NCI-H1417 treated with DMSO at 0.1 percent for 48 hours (cell line): ENCODE results near the gene CNDP1.
"Not testable (repeated sequence)": the region's sequence is repeated elsewhere in the genome, so short reads cannot be mapped to it uniquely, and the experiment has no call there.

Experiments used
- DNase-seq: peaks from one replicate; lab custom pipeline; 2025; lab: John Stamatoyannopoulos, UW

Gene CNDP1

DNA sequence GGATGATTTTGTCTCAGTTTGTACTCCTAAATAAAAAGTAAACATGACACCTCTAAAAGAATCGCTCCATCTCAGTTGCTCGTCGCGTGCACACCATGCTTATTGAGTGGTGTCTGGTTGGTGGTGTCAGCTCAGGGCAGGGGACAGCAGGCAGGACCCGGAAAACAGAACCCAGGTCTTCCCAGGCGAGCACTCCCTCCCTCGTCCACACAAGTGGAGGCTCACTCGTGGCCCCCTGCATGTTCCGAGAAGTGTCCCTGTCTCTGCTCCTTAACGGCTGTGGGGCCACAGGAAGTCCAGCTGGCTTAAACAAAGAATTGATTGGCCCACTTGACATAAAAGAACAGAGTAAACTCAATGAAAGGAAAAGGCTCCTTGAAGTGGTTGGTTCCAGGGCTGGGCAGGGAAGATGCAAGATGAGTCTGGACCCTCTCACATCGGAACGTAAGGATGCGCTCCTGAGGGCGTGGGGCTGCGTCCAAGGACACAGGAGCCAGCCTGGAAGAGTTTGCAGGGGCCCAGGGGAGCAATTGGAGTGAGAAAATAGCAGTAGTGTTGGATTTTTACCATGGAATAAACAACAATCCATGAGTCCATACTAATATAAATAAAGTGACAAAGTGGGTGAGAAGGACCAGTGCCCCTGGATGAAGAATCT lies 13.1 kb upstream of the CNDP1 start:
- DNase-seq = no peak

DNA sequence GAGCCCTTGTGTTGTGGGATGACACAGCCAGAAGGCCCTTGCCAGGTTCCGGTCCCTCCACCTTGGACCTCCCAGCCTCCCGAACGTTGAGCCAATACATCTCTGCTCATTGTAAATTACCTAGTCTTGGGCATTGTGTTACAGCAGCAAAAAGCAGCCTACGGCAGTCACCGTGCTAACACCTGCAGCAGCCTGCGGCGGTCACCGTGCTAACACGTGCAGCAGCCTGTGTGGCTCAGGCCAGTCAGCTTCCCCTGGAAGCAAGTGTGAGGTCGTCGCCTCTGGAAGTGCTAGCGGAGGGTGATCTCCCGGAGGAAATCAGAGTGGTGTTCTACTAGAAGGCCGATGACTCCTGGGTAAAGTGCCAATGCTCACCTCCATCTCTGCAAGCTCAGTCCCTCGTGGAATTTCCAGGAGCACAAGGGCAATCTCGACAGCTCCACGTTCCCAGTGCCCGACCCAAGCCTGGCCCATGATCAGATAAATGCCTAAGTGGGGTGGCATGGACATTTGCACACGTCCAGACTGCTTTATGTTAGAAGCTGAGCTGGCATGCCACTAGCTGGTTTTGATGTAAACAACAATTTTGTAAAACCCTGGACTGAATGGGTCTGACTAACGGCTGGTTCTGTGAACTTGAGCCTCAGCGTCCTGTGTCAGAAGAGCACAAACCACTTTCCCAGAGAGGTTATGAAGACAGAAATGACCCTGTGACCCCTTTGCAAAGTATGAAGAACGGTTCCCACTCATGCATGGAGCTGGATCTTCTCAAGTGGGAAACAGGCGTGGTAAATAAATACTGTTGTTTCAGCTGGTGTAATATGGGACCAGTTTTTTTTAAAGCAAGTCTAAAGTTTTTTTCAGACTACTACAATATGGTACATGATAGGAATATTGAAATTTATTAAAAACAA lies 11.4 kb upstream of the CNDP1 start:
- peak; percentile 7 for DNase-seq

DNA sequence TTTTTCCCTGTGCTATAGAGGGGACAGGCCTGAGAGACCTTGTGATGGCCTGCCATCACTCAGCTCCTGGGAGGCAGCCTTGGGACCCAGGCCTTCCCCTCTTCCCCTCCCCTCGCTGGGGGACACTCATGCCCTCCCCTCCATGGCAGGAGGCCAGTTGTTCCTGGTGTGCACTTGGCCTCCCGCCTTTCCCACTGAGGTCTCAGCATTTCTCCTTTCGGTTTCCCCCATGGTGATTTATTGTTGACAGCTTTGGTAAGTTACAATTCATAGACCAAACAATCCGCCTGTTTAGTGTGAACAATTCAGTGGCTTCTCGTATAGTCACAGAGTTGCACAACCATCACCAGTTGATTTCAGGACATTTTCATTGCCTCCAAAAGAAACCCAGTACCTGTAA lies 10.2 kb upstream of the CNDP1 start:
- peak; percentile 66 for DNase-seq

DNA sequence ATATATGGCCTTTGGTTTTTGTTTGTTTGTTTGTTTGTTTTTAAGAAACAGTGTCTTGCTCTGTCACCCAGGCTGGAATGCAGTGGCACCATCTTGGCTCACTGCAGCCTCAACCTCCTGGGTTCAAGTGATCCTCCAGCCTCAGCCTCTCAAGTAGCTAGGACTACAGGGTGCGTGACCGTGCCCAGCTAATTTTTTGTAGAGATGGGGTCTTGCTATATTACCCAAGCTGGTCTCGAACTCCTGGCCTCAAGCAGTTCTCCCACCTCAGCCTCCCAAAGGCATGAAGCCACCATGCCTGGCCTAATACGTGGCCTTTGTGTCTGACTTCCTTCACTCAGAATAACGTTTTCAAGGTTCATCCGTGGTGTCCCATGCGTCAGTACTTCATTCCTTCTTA lies 9.4 kb upstream of the CNDP1 start:
- not testable (repeated sequence) for DNase-seq

DNA sequence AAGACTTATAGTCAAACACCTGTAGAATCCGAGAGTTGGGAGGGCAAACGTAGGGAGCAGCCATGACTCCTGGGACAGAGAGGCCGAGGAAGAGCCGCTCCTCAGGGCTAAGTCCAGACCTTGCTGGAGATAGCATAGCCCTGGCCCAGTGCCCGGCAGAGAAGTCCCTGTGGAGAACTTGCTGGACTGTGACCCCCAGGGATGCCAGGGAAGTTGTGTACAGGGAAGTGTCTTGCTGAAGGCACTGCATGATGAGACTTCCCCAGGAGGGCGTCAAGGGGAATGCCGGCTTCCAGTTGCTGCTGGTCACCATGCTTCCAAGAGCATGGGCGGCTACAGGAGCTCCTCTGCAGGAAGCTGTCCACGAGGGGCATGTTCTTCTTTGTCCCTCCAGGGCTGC lies 8.6 kb upstream of the CNDP1 start:
- no peak for DNase-seq

- DNase-seq = no peak
Observed at GRCh38 chr18:74526488-74526887, 7.8 kb upstream of the CNDP1 start.

DNA sequence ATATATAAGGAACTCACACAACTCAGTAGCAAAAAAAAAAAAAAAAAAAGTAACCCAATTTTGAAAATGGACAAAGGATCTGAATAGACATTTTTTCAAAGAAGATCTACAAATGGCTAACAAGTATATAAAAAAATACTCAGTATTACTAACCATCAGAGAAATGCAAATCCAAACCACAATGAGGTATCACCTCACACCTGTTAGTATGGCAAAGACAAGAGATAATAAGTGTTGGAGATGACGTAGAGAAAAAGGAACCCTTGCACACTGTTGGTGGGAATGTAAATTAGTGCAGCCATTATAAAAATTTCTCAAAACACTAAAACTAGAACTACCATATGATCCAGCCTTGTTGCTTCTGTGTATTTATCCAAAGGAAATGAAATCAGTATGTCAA lies 5.8 kb upstream of the CNDP1 start:
- no peak for DNase-seq

GRCh38 chr18:74528913-74529312 lies 5.4 kb upstream of the CNDP1 start:
- no peak for DNase-seq

- DNase-seq = no peak
Observed at GRCh38 chr18:74529378-74529777, 4.9 kb upstream of the CNDP1 start.

GRCh38 chr18:74529811-74530583 lies 4.3 kb upstream of the CNDP1 start:
- DNase-seq = no peak

GRCh38 chr18:74530584-74530862 lies 3.8 kb upstream of the CNDP1 start:
- DNase-seq = no peak

DNA sequence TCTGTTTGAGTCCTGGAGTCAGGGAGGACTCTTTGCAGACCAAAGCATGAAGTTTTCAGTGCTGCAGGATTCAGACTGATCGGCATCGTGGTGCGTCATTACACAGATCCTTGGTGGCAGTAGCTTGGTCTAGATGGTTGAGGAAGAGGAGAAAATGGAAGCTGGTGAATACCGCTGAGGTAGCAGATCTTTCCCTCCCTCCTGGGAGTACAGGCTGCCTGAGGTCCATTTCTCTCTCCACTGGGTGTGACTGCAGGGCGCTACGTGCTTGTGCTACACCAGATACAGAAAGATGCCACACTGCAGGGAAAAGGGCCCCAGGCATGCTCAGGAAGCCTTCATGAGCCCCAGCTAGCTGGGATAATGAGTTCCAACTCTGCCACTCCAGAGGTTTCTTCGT lies 3.3 kb upstream of the CNDP1 start:
- DNase-seq = no peak

DNA sequence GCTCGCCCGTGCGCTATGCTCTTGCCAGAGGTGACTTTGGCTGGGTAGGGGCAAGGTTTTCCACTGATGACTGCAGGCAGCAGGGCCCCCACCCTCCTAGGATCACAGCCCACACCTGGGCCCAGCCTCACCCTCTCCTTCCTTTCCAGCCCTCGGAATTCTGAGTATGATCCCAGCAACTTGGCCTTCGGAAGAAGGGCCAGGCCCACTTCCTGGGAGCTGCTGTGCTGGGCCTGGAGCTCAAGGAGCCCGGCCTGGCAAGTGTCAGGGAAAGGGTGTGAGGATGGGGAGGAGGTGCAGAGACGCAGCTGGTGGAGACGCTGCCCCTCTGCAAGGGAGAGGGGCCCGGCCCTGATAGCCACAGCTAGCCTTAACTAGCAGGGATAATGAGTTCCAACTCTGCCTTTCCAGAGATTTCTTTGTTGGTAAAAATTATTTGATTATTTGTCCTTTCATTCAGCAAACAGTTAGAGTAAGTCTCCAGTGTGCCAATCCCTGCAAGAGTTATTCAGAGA lies 1.7 kb upstream of the CNDP1 start:
- no peak for DNase-seq

DNA sequence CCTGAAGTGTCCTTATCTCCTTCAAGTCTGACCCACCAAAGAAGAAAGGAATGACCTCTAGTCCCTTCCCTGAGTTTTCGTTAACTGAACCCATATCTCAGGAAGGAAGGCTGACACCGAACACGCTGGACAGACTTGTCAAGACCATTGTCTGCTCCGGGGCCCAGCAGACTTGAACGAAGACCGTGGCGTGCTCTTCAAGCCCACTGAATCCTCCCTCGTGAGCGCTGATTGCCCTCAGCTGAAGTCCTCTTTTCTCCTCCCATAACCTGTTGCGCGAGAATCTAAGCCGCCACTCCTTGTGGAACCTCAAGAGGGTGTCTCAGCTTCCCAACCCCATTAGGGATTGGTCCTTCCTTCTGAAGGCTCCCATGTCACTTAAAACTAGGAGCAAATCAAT lies 634 bp upstream of the CNDP1 start:
- no peak for DNase-seq

DNA sequence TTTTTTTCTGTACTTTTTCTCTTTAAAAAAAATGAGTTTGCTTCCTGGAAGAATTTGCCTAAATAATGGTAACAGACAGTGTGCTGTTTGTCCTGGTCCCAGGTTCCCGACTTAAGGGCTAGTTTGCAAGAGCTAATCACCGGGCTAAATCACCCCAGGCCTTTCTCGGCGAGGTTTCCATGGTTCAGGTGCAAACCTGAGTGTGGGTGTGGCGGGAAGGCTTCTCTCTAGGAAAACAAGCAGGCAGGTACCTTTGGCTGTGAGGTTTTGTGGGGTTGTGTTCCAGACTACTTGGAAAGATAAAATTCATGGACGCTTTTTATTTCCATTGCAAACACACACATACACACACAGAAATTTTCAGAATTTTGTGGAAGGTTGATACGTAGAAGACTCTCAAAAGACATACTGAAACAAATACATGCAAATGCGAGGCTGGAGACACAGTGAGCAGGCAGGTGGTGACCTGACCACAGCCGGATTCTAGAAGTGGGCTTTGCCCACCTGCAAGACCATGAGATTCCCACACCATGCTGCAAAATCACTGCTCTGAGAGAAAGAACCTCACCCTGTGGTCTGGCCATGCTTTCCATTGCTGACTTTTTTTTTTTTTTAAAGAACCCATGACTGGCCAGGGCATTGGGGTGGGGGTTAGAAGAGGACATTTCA lies 815 bp downstream of the CNDP1 start:
- no peak for DNase-seq

DNA sequence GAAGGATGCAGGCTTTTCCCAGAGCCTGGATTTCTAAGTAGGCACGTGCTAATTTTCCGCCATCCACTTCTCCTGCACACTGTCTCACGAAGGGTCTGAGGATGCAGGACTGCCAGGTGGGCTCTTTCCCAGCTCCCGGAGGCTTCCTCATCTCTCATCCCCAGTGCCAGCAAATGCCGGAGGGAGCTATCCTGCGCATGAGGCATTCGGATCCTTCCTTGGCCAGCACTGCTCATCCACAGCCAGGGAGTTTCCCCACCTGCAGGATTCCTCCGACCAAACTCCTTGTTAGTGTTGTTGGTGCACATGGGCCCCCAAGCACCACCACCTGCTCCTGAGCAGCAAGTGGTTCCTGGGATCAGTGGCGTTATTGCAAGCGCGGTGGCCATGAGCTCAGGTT lies 5.0 kb downstream of the CNDP1 start:
- no peak for DNase-seq

- DNase-seq = peak; percentile 13
Observed at GRCh38 chr18:74540652-74541421, 6.5 kb downstream of the CNDP1 start.

DNA sequence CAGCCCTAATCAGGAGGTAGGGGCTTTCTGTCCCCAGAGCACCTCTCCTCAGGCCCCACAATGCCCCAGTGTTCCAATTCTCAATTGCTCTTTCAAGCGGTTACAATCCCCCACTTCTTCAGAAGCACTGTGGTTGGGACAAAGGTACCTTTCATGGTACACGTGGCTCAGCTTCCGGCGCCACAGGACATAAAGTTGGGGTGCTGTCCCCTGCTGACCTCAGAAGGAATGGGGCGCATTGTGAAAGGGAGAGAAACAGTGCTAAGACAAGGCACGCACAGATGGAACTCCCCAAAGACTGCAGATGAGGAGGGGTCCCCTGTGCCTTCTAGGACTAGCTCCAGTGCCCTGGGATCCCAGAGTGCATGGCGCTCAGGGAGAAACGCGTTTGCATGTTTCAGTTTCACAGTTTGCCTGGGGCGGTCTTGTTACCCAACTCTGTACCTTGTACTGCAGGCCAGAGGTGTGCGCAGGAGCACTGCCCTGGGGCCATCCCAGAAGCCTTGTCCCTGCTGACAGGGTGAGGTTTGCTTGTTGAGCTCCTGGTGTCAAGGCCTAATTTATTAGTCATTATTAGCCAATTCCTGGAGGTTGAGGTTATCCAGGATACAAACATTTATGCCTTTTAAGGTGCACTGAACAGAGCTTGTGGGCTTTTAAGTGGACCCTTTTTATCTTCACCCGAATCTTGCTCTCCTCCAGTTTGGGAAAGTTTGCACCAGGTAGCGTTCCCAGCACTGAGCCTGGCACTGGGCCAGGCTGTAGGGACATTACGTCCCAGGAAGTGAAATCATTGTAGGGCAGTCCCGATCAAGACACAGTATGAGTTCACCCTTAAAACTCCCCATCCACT lies 7.6 kb downstream of the CNDP1 start:
- DNase-seq = no peak

- no peak for DNase-seq
Observed at GRCh38 chr18:74544898-74545297, 10.6 kb downstream of the CNDP1 start.

DNA sequence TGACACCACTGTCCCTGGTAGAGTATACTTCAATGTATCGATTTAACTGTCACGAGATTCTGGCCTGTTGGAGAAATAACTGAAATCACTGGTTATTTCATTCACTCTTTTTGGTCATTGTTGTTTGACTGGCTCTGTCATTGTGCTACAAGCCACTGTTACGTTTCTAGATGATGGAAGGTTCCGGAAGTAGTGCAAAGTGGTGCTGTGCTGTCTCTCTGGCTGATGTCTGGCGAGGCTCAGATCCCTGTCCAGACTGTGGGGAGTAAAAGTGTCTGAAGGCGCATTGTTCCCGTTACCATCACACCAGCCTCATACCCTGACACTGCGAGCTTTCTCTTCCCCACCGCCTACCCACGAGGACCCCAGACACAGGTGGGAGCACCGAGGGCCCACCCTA lies 11.7 kb downstream of the CNDP1 start:
- no peak for DNase-seq
